Fibroblast of the aortic adventitia (primary cell): ENCODE results near the gene RAB39B. TPM values are rescaled to one million over a fixed set of nuclear protein-coding genes. Genes with fewer than 3 reads are reported as not detected.
"Not testable (repeated sequence)": the region's sequence is repeated elsewhere in the genome, so short reads cannot be mapped to it uniquely, and the experiment has no call there.

Source experiments
- DNase-seq: peaks from one replicate; pipeline ENCODE4 v3.0.0-alpha.2; 2010; ENCODE audit warnings: low read depth
- H3K4me3 ChIP-seq: 2 replicates; pipeline ENCODE4 v1.5.1; 2011; ENCODE audit warnings: low read depth, mild to moderate bottlenecking, control low read depth, low read length, moderate library complexity
- CTCF ChIP-seq: IDR thresholded peaks from 2 replicates; pipeline ENCODE4 v1.5.1; 2011; ENCODE audit warnings: mild to moderate bottlenecking, low read length, control low read depth, inconsistent platforms; ENCODE audit not compliant: insufficient read depth
- total RNA-seq: library from RNA; depleted of rRNA; stranded (reverse); fragments of >200 nt; gene quantifications from 2 replicates; pipeline ENCODE4 v1.2.3, GENCODE V29; 2012; ENCODE audit warnings: low replicate concordance

RAB39B gene
- total RNA-seq, result 1.6 and 2.7 TPM in 2 replicates

- H3K4me3 ChIP-seq, result peak within 1 kb of the TSS; percentile 68
- no peak for TF ChIP-seq CTCF
- peak; percentile 71 for DNase-seq
Observed at GRCh38 chrX:155263854-155264628, at the start of gene RAB39B. Gene RAB39B (minus strand): TSS chrX:155264491. CDS start chrX:155264288, 203 bp downstream.

GRCh38 chrX:155313766-155314165 is 49.5 kb upstream of the RAB39B start:
- DNase-seq, result no peak
- TF ChIP-seq CTCF, result no peak

GRCh38 chrX:155293771-155294170 is 29.5 kb upstream of the RAB39B start:
- H3K4me3 ChIP-seq, result no peak overlapping the region
- no peak for DNase-seq
- no peak for TF ChIP-seq CTCF

More at GRCh38 chrX:155313766-155314165, 49.5 kb upstream of the RAB39B start:
- H3K4me3 ChIP-seq, result no peak overlapping the region

GRCh38 chrX:155279873-155280272 is 15.6 kb upstream of the RAB39B start:
- TF ChIP-seq CTCF, result no peak
- no peak overlapping the region for H3K4me3 ChIP-seq
- no peak for DNase-seq

- TF ChIP-seq CTCF, result no peak
- DNase-seq, result no peak
Observed at GRCh38 chrX:155270969-155271368, 6.7 kb upstream of the RAB39B start.

GRCh38 chrX:155267995-155268394 is 3.7 kb upstream of the RAB39B start:
- not testable (repeated sequence) for H3K4me3 ChIP-seq, DNase-seq

More at GRCh38 chrX:155270969-155271368, 6.7 kb upstream of the RAB39B start:
- H3K4me3 ChIP-seq, result no peak overlapping the region

- H3K4me3 ChIP-seq, result no peak overlapping the region
- TF ChIP-seq CTCF, result no peak
- no peak for DNase-seq
Observed at GRCh38 chrX:155266439-155266838, 2.1 kb upstream of the RAB39B start.
